D721Med (cell line): ENCODE measurements around the gene TRAF3.

Experiments
- DNase-seq: peaks from one replicate; pipeline ENCODE4 v3.0.0; 2011; ENCODE audit warnings: low spot score; ENCODE audit not compliant: insufficient read length
- FAIRE-seq: peaks from 2 replicates; lab custom pipeline; 2011; peaks lifted over from hg19 to GRCh38; lab: Jason Lieb, UNC
- TF ChIP-seq, protein P1 (sequence below): IDR thresholded peaks from 2 replicates; pipeline ENCODE4 v1.5.1; 2012; ENCODE audit warnings: mild to moderate bottlenecking, control low read depth; ENCODE audit not compliant: insufficient read depth; ENCODE audit errors: missing control alignments

The TRAF3 gene

DNA sequence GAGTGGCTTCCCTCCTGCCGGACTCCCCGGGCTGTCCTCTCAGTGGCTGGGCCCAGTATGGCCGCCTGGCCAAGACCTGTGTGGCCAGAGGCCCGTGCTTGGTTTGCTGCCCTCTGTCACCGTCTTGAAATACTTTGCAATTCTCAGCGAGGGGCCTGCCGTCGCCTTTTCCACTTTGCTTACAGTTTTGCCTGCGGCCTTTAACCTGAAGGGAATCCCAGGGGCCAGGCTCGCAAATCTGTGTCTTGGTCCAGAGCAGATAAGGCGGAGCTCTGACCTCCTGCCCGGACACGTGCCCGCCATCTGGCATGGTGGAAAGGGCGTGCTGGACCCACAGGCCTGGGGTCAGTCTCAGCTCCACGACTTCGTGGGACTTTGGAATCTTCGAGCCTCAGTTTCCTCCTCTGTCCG is 134.3 kb downstream of the TRAF3 start:
- no peak for DNase-seq
- no peak for FAIRE-seq
- TF ChIP-seq, protein P1, sequence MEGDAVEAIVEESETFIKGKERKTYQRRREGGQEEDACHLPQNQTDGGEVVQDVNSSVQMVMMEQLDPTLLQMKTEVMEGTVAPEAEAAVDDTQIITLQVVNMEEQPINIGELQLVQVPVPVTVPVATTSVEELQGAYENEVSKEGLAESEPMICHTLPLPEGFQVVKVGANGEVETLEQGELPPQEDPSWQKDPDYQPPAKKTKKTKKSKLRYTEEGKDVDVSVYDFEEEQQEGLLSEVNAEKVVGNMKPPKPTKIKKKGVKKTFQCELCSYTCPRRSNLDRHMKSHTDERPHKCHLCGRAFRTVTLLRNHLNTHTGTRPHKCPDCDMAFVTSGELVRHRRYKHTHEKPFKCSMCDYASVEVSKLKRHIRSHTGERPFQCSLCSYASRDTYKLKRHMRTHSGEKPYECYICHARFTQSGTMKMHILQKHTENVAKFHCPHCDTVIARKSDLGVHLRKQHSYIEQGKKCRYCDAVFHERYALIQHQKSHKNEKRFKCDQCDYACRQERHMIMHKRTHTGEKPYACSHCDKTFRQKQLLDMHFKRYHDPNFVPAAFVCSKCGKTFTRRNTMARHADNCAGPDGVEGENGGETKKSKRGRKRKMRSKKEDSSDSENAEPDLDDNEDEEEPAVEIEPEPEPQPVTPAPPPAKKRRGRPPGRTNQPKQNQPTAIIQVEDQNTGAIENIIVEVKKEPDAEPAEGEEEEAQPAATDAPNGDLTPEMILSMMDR, result no peak

DNA sequence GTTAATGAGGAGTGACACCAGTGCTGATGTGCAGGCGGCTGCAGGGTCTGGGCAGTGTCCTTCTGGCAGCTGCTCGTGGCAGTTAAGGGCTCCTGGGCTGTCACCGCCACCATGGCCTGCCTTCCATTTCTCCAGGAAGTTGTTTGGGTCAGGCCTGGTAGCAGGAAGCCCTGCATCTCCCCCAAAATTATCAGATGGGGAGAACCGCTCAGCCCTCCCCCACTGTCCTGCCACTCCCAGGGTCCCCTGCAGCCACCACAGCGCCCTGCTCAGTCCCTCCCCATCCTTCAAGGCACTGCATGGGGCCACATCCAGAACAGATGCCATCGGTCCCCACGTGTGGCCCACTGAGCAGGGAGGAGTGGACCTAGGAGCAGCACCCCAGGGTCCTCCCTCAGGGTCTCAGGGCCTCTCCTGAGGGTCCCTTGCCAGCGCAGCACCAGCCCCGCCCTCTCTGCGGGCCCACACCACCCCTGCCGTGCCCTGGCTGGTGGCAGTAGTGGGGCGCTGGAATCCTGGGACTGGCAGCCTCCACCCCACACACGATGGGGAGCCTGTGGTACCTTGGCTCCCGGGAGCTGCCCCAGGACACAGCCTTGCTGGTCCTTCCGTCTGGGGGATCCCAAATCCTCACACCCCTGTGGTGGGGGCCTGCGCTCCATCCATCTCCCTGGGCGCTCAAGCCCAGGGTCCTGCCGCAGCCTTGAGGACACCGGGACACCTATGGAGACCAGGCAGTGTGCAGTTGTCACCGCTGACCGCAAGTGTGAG is 134.9 kb downstream of the TRAF3 start:
- TF ChIP-seq, protein P1, result no peak
- DNase-seq (no peak), FAIRE-seq (no peak)

DNA sequence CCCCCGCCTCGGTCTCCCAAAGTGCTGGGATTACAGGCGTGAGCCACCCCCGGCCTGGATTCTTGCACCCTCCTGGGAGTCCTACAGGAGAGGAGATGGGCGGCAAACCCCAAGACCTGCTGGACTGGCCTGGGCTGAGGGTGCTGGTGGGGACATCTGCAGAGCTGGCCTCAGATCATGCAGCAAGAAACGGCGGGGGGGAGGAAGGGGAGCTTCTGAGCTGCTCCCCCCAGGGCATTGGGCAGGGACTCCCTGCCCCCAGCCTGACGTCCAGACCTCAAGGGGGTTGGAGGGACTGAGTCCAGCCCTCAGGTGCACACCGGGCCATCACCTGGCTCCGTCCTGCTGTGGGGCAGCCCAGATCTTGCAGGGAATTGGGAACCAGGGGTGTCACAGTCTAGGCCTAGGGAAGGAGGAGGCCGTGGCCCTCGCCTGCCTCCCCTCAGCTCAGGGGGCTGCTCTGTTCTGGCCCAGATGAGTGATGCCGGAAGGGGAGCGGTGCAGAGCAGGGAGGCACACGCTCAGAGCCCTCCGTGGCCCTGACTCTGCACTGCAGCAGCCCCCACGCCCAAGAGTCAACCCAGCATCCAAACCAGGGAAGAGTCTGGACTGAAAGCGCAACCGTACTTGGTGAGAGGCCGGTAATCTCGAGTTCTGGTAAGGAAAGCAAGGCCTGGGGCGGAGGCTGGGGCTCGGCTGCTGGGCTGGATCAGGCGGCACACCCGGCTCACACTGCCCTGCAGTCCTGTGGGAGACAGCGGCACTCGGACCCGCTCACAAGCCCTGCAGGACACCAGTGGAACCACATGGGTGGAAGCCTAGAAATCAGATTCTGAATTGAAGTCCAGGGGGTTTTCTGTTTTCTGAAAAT is 136.3 kb downstream of the TRAF3 start:
- no peak for FAIRE-seq
- no peak for DNase-seq
- TF ChIP-seq, protein P1, result no peak

DNA sequence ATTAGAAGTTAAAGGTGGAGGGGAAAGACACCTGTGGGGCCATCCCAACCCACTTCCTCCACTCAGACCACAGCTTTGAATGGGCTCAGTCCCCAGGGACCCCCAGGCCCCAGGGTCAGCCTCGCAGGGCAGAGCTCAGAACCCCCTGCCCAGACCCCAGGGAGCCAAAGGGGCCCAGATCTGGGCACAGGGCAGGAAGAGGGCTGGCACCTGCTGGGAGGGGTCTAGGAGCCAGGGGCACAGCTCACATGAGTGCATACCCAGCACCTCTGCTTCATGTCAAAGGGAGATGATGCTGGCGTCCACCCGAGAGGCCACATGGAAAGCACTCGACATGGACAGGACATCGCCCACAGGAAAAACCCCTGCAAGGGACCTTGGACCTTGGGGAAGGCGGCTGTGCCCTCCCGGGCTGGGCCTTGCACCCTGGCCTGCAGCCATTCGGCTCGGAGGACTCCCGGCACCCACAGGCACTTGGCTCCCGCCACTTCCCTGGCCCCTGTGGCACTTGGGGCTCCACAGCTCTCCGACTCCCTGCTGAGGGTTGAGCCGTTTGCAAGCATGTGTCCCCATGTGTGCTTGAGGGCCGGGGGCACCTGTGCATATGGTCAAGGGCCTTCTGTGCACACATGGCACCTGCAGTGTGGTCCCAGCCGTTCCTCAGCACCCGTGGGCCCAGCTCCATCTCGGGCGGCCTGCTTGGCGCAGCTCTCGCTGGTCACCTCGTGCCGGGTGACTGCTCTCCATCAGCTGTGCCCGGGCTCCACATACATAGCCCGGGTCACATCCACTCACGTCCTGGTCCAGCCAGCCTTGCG is 137.4 kb downstream of the TRAF3 start:
- DNase-seq, result no peak
- FAIRE-seq, result no peak
- TF ChIP-seq, protein P1, result no peak

DNA sequence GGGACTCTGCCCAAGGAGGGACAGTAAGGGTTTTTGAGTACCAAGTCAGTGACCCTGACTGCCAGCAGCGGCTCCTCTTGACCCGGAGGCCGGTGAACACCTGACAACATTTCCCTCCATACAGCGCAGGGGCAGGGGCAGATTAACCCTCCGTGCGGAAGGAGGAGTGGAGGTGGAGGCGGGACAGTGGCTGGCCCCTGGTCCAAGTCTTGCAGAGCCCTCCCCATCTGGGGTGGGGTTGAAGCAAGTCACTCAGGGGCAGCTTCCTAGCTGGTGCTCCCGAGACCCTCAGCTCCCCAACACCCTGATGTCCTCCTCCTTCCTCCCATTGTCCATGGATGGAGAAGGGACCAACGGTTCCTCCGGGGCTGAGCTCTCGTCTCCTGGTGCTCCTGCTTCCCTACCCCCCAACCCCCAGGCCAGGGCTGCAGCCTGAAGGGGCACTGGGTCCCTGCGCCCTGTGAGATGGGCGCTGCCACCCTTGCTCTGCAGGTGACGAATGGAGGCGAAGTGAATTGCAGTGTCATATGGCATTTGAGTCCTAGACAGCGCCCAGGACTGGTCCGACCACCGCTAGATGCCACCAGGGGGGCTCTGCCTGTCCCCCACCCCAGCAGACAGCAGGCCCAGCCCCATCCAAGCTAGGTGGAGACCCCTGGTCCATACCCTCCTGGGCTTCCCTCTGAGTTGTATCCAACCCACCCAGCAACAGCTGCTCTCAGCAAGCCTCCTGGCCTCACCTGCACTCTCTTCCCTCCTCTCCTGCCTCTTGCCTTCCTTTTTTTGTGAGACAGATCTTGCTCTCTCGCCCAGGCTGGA is 138.3 kb downstream of the TRAF3 start:
- TF ChIP-seq, protein P1, result no peak
- no peak for DNase-seq
- FAIRE-seq, result no peak

DNA sequence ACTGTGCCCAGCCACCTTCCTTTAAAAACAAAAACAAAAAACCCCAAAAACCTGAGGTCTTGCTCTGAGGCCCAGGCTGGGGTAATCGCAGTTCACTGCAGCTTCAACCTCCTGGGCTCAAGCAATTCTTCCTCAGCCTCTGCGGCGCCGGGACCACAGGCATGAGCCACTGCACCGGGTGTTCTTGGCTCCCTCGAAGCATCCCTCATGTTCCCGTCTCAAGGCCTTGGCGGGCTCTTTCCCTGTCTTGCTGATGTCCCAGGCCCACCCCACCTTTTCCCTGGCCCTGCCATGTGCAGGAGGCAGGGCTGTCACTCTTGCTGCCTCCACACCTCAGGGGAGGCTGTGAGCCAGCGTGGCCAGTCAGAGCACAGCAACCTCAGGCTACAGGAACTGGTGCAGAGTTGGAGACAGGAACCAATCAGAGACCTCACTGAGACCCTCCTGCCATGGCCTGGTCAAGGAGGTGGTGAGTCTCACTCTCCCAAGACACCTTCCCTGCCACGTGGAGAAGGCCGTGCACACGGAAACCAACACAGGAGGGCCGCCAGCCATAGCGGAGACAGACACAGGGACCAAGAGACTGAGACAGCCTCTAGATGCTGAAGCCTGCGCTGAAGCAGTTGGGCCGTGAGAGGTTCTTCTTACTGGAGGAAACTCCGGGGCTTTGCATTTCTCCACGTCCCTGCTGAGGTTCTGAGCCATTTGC is 139.3 kb downstream of the TRAF3 start:
- TF ChIP-seq, protein P1, result no peak
- FAIRE-seq (no peak), DNase-seq (no peak)
